GM12865 (cell line): ENCODE measurements around the gene TSHZ2.

Experiments
- DNase-seq: peaks from one replicate; pipeline ENCODE4 v3.0.0; 2010; ENCODE audit warnings: low read depth
- H3K4me3 ChIP-seq: 2 replicates; pipeline ENCODE4 v1.5.1; 2011; ENCODE audit warnings: mild to moderate bottlenecking, low read depth, low read length, control low read depth
- TF ChIP-seq, protein P1 (sequence below): IDR thresholded peaks from 2 replicates; pipeline ENCODE4 v1.5.1; 2011; ENCODE audit warnings: low read length, control low read depth, low read depth, inconsistent platforms; ENCODE audit not compliant: insufficient read depth; ENCODE audit errors: missing control alignments

Gene TSHZ2

GRCh38 chr20:53079828-53080686 lies 107.9 kb downstream of the TSHZ2 start:
- TF ChIP-seq, protein P1, sequence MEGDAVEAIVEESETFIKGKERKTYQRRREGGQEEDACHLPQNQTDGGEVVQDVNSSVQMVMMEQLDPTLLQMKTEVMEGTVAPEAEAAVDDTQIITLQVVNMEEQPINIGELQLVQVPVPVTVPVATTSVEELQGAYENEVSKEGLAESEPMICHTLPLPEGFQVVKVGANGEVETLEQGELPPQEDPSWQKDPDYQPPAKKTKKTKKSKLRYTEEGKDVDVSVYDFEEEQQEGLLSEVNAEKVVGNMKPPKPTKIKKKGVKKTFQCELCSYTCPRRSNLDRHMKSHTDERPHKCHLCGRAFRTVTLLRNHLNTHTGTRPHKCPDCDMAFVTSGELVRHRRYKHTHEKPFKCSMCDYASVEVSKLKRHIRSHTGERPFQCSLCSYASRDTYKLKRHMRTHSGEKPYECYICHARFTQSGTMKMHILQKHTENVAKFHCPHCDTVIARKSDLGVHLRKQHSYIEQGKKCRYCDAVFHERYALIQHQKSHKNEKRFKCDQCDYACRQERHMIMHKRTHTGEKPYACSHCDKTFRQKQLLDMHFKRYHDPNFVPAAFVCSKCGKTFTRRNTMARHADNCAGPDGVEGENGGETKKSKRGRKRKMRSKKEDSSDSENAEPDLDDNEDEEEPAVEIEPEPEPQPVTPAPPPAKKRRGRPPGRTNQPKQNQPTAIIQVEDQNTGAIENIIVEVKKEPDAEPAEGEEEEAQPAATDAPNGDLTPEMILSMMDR = no peak
- no peak for DNase-seq
- H3K4me3 ChIP-seq = no peak overlapping the region

GRCh38 chr20:53080687-53080962 lies 108.5 kb downstream of the TSHZ2 start:
- DNase-seq = no peak
- TF ChIP-seq, protein P1 = no peak
- no peak overlapping the region for H3K4me3 ChIP-seq

DNA sequence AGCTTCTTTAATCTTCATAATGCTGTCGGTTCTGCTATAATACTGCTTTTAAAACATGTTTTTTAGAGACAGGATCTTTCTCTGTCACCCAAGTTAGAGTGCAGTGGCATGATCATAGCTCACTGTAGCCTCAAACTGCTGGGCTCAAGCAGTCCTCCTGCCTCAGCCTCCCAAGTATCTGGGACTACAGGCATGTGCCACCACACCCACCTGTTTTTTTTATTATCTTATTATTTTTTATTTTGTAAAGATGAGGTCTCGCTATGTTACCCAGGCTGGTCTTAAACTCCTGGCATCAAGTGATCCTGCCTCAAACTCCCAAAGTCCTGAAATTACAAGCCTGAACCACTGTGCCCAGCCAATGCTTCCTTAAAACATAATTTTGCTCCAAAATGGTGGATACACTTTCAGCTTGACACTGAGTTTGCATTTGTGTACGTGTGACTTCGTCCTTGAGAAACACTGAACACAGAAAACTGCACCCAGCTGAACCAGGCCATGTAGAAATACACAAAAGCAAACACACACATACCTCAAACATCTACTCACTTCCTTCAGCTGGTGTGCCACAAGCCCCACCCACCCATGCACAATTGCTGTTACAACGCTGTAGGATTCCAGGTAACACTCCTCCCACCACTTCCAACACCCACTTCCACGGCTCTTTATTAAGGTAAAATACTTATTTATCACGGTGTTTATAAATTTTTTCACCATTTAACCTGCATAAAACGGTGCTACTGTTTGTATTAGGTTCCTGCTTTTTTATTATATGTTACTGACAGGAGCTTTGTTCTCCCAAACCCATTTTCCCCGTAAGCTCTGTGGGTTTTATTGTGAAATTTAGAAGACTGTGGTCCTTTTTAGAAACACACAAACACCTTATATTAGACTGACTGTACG lies 109.1 kb downstream of the TSHZ2 start:
- no peak overlapping the region for H3K4me3 ChIP-seq
- DNase-seq = no peak
- TF ChIP-seq, protein P1 = no peak

DNA sequence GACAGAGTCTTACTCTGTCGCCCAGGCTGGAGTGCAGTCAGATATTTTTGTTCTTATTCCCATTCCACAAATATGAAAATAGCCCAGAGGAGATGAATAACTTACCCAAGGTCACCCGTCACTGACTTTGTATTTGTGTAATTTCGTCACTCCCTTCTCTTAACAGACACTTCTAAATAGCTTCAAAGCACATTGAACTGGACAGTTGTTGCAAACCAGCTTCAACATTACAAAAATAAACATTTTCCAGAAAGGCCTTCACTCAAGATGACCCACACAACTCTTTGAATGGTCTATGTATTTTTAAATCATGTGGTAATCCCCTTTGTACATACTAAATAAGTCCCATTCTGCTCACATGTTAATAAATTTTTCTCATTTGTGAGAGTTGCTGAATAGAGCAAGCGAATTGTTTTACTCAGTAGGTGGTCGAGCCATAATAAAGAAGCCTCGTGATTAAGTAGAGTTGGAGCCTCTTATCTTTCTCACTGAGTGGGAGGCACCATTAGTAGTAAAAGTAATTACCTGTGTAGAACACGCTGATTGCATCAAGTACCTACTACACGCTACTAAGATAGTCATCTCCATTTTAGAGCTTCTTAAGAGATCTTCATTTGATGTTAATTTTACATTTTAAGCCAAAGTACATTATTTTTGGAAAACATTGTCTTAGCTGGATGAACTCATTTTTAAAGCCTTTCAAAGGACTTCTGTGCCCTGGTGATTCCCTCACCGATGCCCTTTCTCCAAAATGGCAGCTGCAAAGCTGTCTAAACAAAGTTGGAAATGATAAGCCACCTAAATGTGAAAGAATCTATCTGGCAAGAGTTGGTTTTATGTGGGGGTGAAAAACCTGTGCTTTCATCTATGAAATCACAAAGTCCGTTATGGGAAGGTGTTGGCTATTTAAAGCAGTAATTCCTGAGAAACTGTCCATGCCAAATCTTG lies 110.0 kb downstream of the TSHZ2 start:
- H3K4me3 ChIP-seq = no peak overlapping the region
- no peak for DNase-seq
- TF ChIP-seq, protein P1 = no peak

- no peak for DNase-seq
- H3K4me3 ChIP-seq = no peak overlapping the region
- TF ChIP-seq, protein P1 = no peak
Observed at GRCh38 chr20:53083411-53083810, 111.3 kb downstream of the TSHZ2 start.

- no peak for DNase-seq
- no peak overlapping the region for H3K4me3 ChIP-seq
- TF ChIP-seq, protein P1 = no peak
Observed at GRCh38 chr20:53084408-53084997, 112.3 kb downstream of the TSHZ2 start.
